Sigmoid colon (tissue), 7 donors: ENCODE results near the gene ZNF764. TPM values are rescaled to one million over a fixed set of nuclear protein-coding genes. Genes with fewer than 3 reads are reported as not detected.

Experiments used
- DNase-seq: peaks from one replicate; pipeline ENCODE4 v3.0.0-alpha.2; 2019
- H3K27ac ChIP-seq, 4 donors: fragments of 200-600 bp; sonication (generic); one replicate each; pipeline ENCODE4 v1.5.1; 2016 to 2019; ENCODE audit warnings: mild to moderate bottlenecking in 1 of 4
- H3K27me3 ChIP-seq, 3 donors: fragments of 200-600 bp; sonication (generic); one replicate each; pipeline ENCODE4 v1.5.1; 2019; ENCODE audit warnings: mild to moderate bottlenecking in 1 of 3
- H3K36me3 ChIP-seq, 4 donors: fragments of 200-600 bp; sonication (generic); one replicate each; pipeline ENCODE4 v1.5.1; 2016 to 2019
- H3K4me1 ChIP-seq, 4 donors: fragments of 200-600 bp; sonication (generic); one replicate each; pipeline ENCODE4 v1.5.1; 2017 to 2019
- H3K4me3 ChIP-seq, 4 donors: fragments of 200-600 bp; sonication (generic); one replicate each; pipeline ENCODE4 v1.5.1; 2017 to 2019; ENCODE audit warnings: mild to moderate bottlenecking in 2 of 4, moderate library complexity in 1 of 4
- H3K9me3 ChIP-seq, 4 donors: fragments of 200-600 bp in 3 of 4; sonication (generic) in 3 of 4; one replicate each; pipeline versions ENCODE4 v1.5.1 to v1.6.1; 2013 to 2019
- EP300 ChIP-seq, 4 donors: sonication (generic); formaldehyde crosslinking; IDR thresholded peaks; one replicate each; pipeline ENCODE4 v1.6.1; 2017; ENCODE audit warnings: antibody characterized with exemption in 4 of 4
- POLR2A ChIP-seq, 2 donors: fragments of 450-650 bp; IDR thresholded peaks; one replicate each; pipeline ENCODE4 v1.6.1; 2016; ENCODE audit warnings: antibody characterized with exemption in 2 of 2, mild to moderate bottlenecking in 2 of 2, moderate library complexity in 2 of 2
- POLR2AphosphoS5 ChIP-seq, 4 donors: sonication (generic); formaldehyde crosslinking; IDR thresholded peaks; one replicate each; pipeline ENCODE4 v1.6.1; 2017; ENCODE audit warnings: antibody characterized with exemption in 4 of 4
- WGBS, 2 donors: extraction: QIAGEN DNeasy Blood & Tissue Kit; methylation state at CpG; one replicate each; pipeline ENCODE4 v1.1.7; 2013; 5-methylcytosine and 5-hydroxymethylcytosine counted together
- intact Hi-C: fragments of 100-400 bp; cut with DNase I; formaldehyde crosslinking; loops from one replicate; pipeline ENCODE4 v1.15.1; 2023
- polyA plus RNA-seq, 3 donors: library from polyadenylated mRNA; stranded (reverse); fragments of 200-250 nt; gene quantifications; one replicate each; pipeline ENCODE4 v1.2.3, GENCODE V29; 2013
- total RNA-seq, 4 donors: library from RNA; depleted of rRNA; stranded (reverse); fragments of >200 nt; gene quantifications; one replicate each; pipeline ENCODE4 v1.1.0, GENCODE V29; 2016
- TF ChIP-seq, protein P1 (sequence below), 4 experiments: fragments of 450-650 bp in 3 of 4; fragments of 200-600 bp in 1 of 4; IDR thresholded peaks; one replicate each; pipeline ENCODE4 v1.5.1; 2016 to 2019; ENCODE audit warnings: antibody characterized with exemption in 4 of 4, mild to moderate bottlenecking in 3 of 4, moderate library complexity in 2 of 4
- donor health status: healthy with polysubstance abuse.
- donor health status: Bipolar disorder and iron deficiency.
- donor health status: healthy.

Gene ZNF764
- total and polyA plus RNA-seq, 7 donors = 3.5 to 8.6 (median 7.7) TPM

DNA sequence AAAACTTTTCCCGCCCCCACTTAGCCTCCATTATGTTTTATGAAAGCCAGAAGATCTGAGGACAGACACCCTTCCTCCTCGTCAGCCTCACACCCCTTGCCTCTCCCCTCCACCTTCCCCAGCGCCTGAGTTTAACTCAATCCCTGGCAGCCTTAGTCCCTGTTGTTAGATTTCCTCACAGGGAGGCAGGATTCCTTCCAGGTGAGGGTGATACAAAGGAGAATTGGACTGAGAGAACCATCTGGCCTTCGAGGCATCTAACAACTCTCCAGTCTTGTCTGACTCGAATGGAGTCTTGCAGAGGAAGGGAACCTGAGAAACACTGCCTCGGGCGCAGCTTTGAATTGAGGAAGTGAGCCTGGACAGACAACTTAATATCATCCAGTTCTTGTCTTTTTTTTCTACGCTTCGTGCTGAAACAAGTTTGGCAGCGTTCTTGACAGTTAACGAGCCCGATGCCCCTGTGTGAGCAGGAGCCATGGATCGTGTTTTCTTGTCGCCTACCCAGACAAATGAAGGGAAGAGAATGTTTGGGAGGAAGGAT is 30.5 kb downstream of the ZNF764 start:
- no peak for TF ChIP-seq EP300 (IDR thresholded peaks at IDR 0.05)
- TF ChIP-seq POLR2A (IDR thresholded peaks at IDR 0.05) = no peak
- no peak for TF ChIP-seq POLR2AphosphoS5 (IDR thresholded peaks at IDR 0.05)
- TF ChIP-seq, protein P1, sequence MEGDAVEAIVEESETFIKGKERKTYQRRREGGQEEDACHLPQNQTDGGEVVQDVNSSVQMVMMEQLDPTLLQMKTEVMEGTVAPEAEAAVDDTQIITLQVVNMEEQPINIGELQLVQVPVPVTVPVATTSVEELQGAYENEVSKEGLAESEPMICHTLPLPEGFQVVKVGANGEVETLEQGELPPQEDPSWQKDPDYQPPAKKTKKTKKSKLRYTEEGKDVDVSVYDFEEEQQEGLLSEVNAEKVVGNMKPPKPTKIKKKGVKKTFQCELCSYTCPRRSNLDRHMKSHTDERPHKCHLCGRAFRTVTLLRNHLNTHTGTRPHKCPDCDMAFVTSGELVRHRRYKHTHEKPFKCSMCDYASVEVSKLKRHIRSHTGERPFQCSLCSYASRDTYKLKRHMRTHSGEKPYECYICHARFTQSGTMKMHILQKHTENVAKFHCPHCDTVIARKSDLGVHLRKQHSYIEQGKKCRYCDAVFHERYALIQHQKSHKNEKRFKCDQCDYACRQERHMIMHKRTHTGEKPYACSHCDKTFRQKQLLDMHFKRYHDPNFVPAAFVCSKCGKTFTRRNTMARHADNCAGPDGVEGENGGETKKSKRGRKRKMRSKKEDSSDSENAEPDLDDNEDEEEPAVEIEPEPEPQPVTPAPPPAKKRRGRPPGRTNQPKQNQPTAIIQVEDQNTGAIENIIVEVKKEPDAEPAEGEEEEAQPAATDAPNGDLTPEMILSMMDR (IDR thresholded peaks at IDR 0.05) = peak in 1 of 4 experiments; percentile 5
- Histone ChIP-seq H3K4me3 (peak overlapping the region; percentile 10 to 88 (median 74)), H3K36me3 (peaks cover 0 to 36% (median 7%) of the 10 kb centered on the region in 4 donors), H3K9me3 (no peaks in the 10 kb centered on the region), H3K4me1 (peaks cover 0 to 27% (median 15%) of the 10 kb centered on the region in 4 donors), H3K27me3 (no peaks in the 10 kb centered on the region), H3K27ac (peak overlapping the region; percentile 94 to 100 (median 100))
- 4 to 7% methylated on average over 14 of the region's 14 CpGs for WGBS, 2 donors
- intact Hi-C loops = loop anchor here (2.0 to 5.0 kb wide), 2 partner anchors 80 to 129 kb away; partner anchors contain the start of gene SEPHS2
- no peak for DNase-seq

DNA sequence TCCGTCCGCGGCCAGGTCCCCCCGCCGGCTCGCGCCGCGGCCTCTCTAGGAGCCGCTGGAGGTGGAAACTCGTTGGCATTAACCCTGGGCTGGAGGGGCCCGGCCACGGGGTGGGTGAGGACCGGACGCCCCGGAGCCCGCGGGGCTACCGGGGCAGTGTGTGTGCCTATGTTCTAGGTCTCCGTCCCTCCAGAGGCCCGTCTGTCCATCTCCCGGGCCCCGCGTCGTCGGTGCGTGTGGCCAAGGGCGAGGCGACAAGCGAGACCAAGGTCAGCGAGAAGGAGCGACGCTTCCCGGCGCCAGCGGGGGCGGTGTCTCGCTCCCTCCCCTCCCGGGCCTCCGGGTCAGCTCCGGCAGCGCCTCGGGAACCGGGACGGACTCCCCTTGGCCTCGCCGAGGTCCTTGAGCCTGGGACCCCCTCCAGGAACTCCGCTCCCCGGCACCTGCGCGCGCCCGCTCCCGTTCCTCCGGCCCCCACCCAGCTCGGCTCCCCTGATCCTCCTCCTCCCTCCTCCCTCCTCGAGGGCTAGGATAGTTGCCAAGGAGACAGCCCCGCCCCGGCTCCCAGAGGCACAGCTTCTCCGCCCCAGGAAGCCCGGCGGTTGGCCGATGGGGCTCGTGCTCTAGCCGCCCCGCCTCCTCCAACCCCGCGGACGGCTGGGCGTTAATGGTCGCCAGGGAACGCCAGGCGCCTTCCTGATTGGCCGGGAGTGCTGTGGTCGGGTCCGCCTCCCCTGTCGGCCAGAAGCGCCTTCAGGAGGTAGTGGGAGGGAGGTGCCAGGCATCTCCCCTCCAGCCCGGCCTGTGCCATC is 31.1 kb downstream of the ZNF764 start:
- peak; percentile 59 to 92 (median 78) for TF ChIP-seq POLR2AphosphoS5 (IDR thresholded peaks at IDR 0.05)
- TF ChIP-seq, protein P1 (IDR thresholded peaks at IDR 0.05) = peak; percentile 20 to 40 (median 26)
- TF ChIP-seq EP300 (IDR thresholded peaks at IDR 0.05) = no peak
- TF ChIP-seq POLR2A (IDR thresholded peaks at IDR 0.05) = peak; percentile 50 to 66
- Histone ChIP-seq H3K27ac (peak overlapping the region; percentile 94 to 100 (median 100)), H3K4me3 (peak overlapping the region; percentile 61 to 88 (median 77)), H3K4me1 (peaks cover 0 to 26% (median 14%) of the 10 kb centered on the region in 4 donors), H3K27me3 (no peaks in the 10 kb centered on the region), H3K36me3 (peaks cover 0 to 29% (median under 1%) of the 10 kb centered on the region in 4 donors), H3K9me3 (no peaks in the 10 kb centered on the region)
- intact Hi-C loops = loop anchor here (2.0 to 5.0 kb wide), 2 partner anchors 80 to 130 kb away; partner anchors contain the start of gene SEPHS2
- DNase-seq = peak; percentile 99
- 0% methylated on average over 79 of the region's 79 CpGs for WGBS, 2 donors

DNA sequence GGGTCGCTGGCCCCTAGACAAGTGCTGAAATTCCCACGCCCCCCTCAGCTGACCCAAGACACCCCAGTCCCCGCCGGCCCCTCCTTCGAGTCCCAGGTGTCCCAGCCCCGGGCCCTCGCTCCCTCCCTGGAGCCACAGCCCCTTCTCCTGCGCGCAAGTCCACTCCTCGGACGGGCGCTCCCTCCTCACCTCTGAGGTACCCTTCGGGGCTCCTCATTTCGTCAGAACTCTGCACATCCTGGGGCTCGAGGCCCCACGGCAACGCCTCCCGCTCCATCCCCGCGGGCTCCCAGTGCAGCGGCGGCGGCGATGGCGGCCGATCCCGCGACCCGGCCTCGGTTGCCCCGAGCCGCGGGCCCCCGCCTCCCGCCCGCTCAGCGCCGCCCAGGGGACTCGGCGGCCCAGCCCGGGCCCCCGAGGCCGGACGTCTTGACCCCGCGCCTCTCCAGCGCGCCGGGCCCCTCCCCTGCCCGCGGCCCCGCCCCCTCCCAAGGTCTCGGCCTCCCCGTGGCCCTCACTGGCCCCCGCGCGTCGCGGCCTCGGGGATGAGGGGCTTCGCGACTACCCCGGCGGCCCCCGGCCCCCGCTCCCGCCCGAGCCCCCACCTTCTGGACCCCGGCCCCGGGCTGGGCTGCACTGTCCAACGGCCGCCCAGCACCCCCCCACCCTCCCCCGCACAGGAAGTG is 31.9 kb downstream of the ZNF764 start, which contains the start of gene ZNF768:
Gene ZNF768, minus strand, starts transcription at position 430 of the 686 bp plus-strand sequence. Its CDS starts 153 bp downstream, at position 277.
- intact Hi-C loops = loop anchor here (2.0 to 5.0 kb wide), 2 partner anchors 79 to 131 kb away; partner anchors contain the start of gene SEPHS2
- peaks cover 0 to 22% (median 0%) of the 10 kb centered on the region in 4 donors for H3K36me3 ChIP-seq
- H3K27ac ChIP-seq = peak within 1 kb of the TSS; percentile 94 to 100 (median 100)
- 1% methylated on average over 73 of the region's 73 CpGs for WGBS, 2 donors
- H3K27me3 ChIP-seq = no peaks in the 10 kb centered on the region
- DNase-seq = peak; percentile 79
- TF ChIP-seq POLR2AphosphoS5 (IDR thresholded peaks at IDR 0.05) = no peak
- H3K9me3 ChIP-seq = no peaks in the 10 kb centered on the region
- peaks cover 0 to 26% (median 14%) of the 10 kb centered on the region in 4 donors for H3K4me1 ChIP-seq
- peak within 1 kb of the TSS; percentile 61 to 88 (median 77) for H3K4me3 ChIP-seq

DNA sequence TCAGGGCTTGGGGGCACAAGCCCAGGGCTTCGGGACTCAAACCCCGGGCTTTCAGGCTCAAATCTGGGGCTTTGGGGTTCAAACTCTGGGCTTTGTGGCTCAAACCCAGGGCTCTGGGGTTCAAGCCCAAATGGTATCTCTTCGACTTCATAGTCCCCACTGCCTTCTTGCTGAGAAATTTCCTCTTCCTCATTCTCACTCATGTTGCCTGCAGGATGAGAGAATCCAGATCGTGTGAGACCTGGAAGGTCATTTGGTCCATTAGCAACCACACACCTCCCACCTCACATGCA is 32.4 kb downstream of the ZNF764 start:
- Histone ChIP-seq H3K27ac (peak overlapping the region; percentile 94 to 100 (median 100)), H3K4me3 (peak overlapping the region; percentile 61 to 88 (median 77)), H3K4me1 (peaks cover 0 to 26% (median 14%) of the 10 kb centered on the region in 4 donors), H3K36me3 (peaks cover 0 to 17% (median 0%) of the 10 kb centered on the region in 4 donors), H3K27me3 (no peaks in the 10 kb centered on the region), H3K9me3 (no peaks in the 10 kb centered on the region)
- DNase-seq = no peak
- intact Hi-C loops = loop anchor here (2.0 to 5.0 kb wide), 2 partner anchors 78 to 131 kb away; partner anchors contain the start of gene SEPHS2
- 47 to 53% methylated on average over 4 of the region's 4 CpGs for WGBS, 2 donors
- TF ChIP-seq POLR2AphosphoS5 (IDR thresholded peaks at IDR 0.05) (no peak), EP300 (IDR thresholded peaks at IDR 0.05) (no peak), POLR2A (IDR thresholded peaks at IDR 0.05) (no peak)
